Retinal pigment epithelial cell (primary cell): ENCODE measurements around the gene TFAP2E.

Source experiments
- DNase-seq: peaks from one replicate; pipeline ENCODE4 v3.0.0-alpha.2; 2010; ENCODE audit warnings: low read depth
- H3K4me3 ChIP-seq: 2 replicates; pipeline ENCODE4 v1.5.1; 2011; ENCODE audit warnings: mild to moderate bottlenecking, low read length, control low read depth, moderate library complexity
- TF ChIP-seq, protein P1 (sequence below): conservative IDR thresholded peaks from 2 replicates; pipeline ENCODE4 v1.5.1; 2011; ENCODE audit warnings: low read depth, low read length, control low read depth, inconsistent platforms

TFAP2E gene

DNA sequence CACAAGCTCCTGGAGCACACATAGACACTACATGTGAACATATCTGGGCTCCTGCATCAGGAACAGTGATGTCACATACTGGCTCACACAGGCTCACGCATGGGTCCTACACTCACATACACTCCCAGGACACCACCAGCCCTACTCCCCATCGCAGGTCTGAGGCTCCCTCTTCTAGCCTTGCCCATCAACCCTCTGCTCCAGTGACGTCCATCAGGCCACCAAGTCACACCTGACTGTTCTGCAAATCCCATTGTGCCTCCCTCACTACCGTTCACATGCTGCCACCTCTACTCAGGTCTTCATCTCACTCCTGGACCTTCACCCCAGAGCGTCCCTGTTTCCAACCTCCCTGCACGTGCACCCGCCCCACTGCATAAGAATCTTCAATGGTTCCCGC, 18.1 kb downstream of the TFAP2E start:
- TF ChIP-seq, protein P1, sequence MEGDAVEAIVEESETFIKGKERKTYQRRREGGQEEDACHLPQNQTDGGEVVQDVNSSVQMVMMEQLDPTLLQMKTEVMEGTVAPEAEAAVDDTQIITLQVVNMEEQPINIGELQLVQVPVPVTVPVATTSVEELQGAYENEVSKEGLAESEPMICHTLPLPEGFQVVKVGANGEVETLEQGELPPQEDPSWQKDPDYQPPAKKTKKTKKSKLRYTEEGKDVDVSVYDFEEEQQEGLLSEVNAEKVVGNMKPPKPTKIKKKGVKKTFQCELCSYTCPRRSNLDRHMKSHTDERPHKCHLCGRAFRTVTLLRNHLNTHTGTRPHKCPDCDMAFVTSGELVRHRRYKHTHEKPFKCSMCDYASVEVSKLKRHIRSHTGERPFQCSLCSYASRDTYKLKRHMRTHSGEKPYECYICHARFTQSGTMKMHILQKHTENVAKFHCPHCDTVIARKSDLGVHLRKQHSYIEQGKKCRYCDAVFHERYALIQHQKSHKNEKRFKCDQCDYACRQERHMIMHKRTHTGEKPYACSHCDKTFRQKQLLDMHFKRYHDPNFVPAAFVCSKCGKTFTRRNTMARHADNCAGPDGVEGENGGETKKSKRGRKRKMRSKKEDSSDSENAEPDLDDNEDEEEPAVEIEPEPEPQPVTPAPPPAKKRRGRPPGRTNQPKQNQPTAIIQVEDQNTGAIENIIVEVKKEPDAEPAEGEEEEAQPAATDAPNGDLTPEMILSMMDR, result no peak
- DNase-seq, result no peak
- H3K4me3 ChIP-seq, result no peak overlapping the region

DNA sequence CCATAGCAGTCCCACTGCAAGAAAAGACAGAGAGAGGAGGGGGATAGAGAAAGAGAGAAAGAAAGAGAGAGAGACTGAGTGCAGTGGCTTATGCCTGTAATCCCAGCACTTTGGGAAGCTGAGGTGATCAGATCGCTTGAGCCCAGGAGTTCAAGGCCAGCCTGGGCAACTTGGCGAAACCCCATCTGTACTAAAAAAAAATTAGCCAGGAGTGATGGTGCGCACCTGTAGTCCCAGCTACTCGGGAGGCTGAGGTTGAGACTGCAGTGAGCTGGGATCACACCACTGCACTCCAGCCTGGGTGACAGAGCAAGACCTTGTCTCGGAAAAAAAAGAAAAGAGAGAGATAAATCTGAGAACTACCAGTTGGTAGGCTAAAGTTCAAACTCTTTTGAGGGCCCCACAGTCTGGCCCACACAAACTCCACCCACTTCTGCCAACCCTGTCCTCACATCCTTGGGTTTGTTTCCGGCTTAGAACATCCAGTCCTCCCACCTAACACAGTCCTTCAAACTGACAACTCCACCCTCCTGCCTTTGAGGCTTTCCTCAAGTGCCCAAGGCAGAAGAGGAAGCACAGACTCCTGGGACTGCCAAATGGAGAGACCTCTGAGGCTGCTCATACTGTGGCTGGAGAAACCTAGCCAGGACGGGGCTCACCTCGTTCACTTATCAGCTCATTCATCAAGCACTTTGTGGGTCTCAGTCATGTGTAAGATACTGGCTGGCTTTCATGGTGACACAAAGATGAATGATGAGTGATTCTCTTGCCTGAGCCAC, 20.1 kb downstream of the TFAP2E start:
- no peak overlapping the region for H3K4me3 ChIP-seq
- DNase-seq, result no peak
- TF ChIP-seq, protein P1, result no peak

DNA sequence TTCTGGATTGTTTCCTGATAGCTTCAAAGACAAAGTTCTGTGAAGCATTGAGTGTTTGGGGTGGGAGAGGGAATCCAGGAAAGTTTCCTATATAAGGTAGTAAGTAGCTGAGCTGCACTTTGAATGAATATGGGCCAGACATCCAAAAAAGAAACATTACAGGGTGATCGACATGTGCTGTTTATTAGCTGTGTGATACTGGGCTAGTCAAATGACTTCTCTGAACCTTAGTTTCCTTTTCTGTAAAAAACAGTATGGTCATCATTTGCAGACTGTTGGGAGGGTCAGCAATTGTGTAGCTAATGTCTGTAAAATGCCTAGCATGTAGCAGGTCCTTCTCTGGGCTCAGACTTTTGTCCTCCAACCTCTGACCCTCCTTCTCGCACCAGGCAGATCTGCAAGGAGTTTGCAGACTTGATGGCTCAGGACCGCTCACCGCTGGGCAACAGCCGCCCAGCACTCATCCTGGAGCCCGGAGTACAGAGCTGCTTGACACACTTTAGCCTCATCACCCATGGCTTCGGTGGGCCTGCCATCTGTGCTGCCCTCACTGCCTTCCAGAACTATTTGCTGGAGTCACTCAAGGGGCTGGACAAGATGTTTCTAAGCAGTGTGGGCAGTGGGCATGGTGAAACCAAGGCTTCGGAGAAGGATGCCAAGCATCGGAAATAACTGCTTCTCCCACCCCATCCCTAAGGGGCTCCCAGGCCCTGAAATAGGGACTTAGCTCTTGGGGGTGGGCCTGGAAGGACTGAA, 21.1 kb downstream of the TFAP2E start:
- H3K4me3 ChIP-seq, result no peak overlapping the region
- TF ChIP-seq, protein P1, result no peak
- DNase-seq, result no peak

DNA sequence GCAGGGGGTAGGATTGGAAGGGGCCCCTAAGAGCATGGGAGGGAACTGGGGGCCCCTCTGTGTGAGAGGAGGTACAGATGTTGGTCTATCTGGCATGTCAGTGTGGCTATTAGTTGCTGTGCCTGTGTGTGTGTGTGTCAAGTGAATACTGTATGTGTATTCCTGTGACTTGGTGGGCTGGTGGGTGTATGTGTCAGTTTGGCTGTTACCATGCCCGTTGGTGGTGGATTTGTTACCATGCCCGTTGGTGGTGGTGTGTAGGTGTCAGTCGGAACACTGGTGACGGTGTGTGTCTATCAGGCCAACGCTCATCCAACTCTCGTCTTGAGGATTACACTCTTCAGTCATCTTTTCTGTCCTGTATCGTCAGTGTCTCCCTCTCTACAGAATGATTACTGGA, 22.6 kb downstream of the TFAP2E start:
- no peak overlapping the region for H3K4me3 ChIP-seq
- no peak for DNase-seq
- TF ChIP-seq, protein P1, result no peak

DNA sequence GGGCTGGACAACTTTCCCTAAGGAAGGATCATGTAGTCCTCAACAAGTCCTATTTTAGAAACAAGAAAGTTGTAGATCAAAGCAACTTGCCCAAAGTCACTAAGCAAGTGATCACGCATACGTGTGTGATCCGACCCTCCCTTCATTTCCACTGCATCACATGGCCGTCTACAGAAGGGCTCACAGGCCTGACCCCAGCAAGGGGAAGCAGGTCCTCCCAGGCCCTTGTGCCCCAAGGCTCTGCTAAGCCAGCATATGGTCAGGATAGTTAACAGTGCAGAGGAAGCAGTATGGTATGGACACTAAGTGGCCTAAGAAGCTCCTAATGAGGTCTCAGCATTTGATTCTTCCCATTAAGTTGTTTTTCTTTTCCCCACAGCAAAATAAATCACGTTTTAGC, 24.8 kb downstream of the TFAP2E start:
- no peak for DNase-seq
- no peak overlapping the region for H3K4me3 ChIP-seq
- TF ChIP-seq, protein P1, result no peak

DNA sequence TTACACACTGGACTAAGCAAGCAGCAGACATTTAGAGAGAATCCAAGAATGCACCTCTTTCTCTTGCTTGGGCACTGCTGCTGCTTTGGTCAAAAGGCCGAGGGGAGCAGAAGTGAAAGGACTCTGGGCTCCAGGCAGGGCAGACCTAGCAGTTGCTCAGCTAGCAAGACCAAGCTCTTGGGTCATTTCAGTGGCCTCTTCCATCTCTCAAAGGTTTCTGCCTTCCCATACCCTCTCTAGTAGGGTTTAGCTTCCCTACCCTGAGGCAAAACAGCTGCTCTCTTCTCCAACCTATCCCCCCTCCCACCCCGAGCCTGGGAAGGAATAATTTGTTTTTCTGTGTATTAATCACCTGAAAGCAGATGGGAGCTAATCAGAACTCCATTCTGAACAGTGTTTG, 25.8 kb downstream of the TFAP2E start:
- TF ChIP-seq, protein P1, result no peak
- DNase-seq, result no peak
- H3K4me3 ChIP-seq, result no peak overlapping the region

DNA sequence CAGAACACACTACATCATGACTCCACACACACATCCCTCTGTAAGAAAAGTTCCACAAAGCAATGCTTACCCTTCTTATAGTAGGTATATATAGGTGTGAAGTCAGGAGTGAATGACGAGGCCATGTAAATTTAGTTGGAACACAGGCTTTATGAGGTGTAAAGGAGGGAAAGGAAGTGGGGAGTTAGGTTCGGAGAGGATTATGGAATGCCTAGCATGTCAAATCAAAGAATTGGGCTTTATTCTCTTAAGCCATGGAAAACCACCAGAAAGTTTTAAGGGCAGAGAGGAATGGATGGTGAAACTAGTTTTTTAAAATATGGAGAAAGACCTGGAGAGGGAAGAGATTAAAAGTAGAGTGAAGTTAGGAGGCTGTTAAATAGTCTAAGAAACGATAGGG, 26.3 kb downstream of the TFAP2E start:
- DNase-seq, result no peak
- TF ChIP-seq, protein P1, result no peak
- no peak overlapping the region for H3K4me3 ChIP-seq
